Measurements from ENCODE around the gene KPNA4. TPM values are rescaled to one million over a fixed set of nuclear protein-coding genes. Genes with fewer than 3 reads are reported as not detected.

KPNA4 gene
- total and polyA plus RNA-seq, 2 donors (not counting 3 experiments of a cell fraction or from before 2014, with no cell fraction given) = 12.2 to 70.1 TPM

DNA sequence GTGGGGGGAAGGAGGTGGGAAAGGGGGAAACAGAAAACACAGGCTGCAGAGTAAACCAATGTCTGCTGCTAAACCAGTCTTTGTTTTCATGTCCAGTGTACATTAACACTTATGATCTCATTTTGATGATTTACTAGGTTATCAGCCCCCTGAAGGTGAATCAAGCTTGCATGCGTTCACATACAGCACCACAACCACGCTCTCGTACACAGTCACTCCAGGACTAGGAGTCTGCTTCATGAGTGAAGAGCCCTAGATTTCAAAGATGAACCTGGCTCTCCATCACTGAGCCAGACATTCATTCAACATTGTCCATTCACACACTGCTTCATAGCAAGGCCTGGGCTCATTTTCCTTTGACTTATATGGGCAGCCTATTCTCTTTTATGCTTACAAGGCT is 64.0 kb downstream of the KPNA4 start:
- dilution Hi-C loops (cut with MboI; ENCODE audit: extremely low pct_ligation_motif_present, low sequenced_read_pairs) = no loop called here

DNA sequence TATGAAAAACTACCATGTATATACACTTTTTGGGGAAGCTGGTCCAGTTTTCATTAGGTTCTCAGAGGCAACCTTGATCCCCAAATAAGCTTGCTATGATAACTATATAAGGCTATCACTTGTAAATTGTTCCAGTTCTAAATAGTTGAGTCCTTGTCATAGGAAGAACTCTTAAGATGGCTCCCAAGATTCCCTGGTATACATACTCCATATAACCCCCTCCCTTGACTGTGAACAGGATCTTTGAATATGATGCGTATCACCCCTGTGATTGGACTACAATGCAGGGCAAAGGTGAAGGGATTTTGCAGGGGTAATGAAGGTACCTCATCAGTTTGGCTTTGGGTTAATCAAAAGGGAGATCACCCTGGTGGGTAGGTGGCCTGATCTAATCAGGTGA is 67.2 kb downstream of the KPNA4 start:
- Histone ChIP-seq H3K4me2 (ENCODE audit: insufficient read depth, low read length) (no peak overlapping the region), H3K9ac (replicated peaks; ENCODE audit: extremely low read depth, insufficient read depth, low read length) (no peak overlapping the region), H3K9me1 (replicated peaks; ENCODE audit: control insufficient read depth, extremely low read depth, insufficient read depth, low read length) (no peaks in the 10 kb centered on the region), H3K4me1 (ENCODE audit: control insufficient read depth, extremely low read depth, insufficient read depth, low read length) (no peaks in the 10 kb centered on the region), H2AFZ (ENCODE audit: low read depth, low read length) (no peak overlapping the region), H3K27ac (ENCODE audit: insufficient read depth, low read depth, low read length) (no peak overlapping the region), H3K9me3 (replicated peaks; ENCODE audit: control insufficient read depth, insufficient read depth, low read length) (no peaks in the 10 kb centered on the region), H4K20me1 (replicated peaks; ENCODE audit: control insufficient read depth, extremely low read depth, insufficient read depth, low read length) (no peaks in the 10 kb centered on the region), H3K36me3 (ENCODE audit: control insufficient read depth in 2 of 2, extremely low read depth in 1 of 2, insufficient read depth in 2 of 2, low read length in 2 of 2) (peaks cover 8% of the 10 kb centered on the region in 2 experiments), H3K79me2 (ENCODE audit: control insufficient read depth, insufficient read depth, low read length) (no peaks in the 10 kb centered on the region), H3K27me3 (ENCODE audit: control insufficient read depth in 2 of 2, insufficient read depth in 2 of 2, low read length in 2 of 2) (no peaks in the 10 kb centered on the region), H3K4me3 (replicated peaks in 1 of 3; ENCODE audit: insufficient read depth in 1 of 3, low read depth in 1 of 3, low read length in 3 of 3) (no peak overlapping the region)
- intact Hi-C loops (cut with micrococcal nuclease) (loop anchor here (10.0 kb wide), 1 partner anchor 447 kb away; no protein-coding TSS in a partner anchor), dilution Hi-C loops (cut with MboI; ENCODE audit: extremely low pct_ligation_motif_present, low sequenced_read_pairs) (no loop called here)
- CTCF ChIA-PET = interaction anchor here (0.7 kb wide), 1 partner anchor 10 kb away, joined by 3 read pairs; no protein-coding TSS in a partner anchor
- POLR2A ChIA-PET = no interaction called here
- BruUV-seq (replicated peaks) = no TSS peak
- TF ChIP-seq GATA2 (IDR thresholded peaks at IDR 0.05; ENCODE audit: insufficient read depth, insufficient read length, low read depth, low read length) (no peak), EZH2 (IDR thresholded peaks at IDR 0.05; ENCODE audit: borderline replicate concordance, low read depth, low read length, severe bottlenecking) (no peak), FOS (IDR thresholded peaks at IDR 0.05; ENCODE audit: borderline replicate concordance, insufficient read depth, low read length) (no peak), MYC (IDR thresholded peaks at IDR 0.05; ENCODE audit: low read depth, low read length) (no peak), POLR2AphosphoS5 (IDR thresholded peaks at IDR 0.05; ENCODE audit: insufficient read depth, low read depth, low read length) (no peak), JUN (IDR thresholded peaks at IDR 0.05; ENCODE audit: borderline replicate concordance, insufficient read depth, insufficient read length, low read depth) (no peak), POLR2A (IDR thresholded peaks at IDR 0.05; ENCODE audit: low read depth, low read length) (no peak)
- TF ChIP-seq, protein P1, sequence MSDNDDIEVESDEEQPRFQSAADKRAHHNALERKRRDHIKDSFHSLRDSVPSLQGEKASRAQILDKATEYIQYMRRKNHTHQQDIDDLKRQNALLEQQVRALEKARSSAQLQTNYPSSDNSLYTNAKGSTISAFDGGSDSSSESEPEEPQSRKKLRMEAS (IDR thresholded peaks at IDR 0.05; ENCODE audit: insufficient read depth, insufficient read length) = no peak
- TF ChIP-seq, protein P2, sequence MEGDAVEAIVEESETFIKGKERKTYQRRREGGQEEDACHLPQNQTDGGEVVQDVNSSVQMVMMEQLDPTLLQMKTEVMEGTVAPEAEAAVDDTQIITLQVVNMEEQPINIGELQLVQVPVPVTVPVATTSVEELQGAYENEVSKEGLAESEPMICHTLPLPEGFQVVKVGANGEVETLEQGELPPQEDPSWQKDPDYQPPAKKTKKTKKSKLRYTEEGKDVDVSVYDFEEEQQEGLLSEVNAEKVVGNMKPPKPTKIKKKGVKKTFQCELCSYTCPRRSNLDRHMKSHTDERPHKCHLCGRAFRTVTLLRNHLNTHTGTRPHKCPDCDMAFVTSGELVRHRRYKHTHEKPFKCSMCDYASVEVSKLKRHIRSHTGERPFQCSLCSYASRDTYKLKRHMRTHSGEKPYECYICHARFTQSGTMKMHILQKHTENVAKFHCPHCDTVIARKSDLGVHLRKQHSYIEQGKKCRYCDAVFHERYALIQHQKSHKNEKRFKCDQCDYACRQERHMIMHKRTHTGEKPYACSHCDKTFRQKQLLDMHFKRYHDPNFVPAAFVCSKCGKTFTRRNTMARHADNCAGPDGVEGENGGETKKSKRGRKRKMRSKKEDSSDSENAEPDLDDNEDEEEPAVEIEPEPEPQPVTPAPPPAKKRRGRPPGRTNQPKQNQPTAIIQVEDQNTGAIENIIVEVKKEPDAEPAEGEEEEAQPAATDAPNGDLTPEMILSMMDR (IDR thresholded peaks at IDR 0.05; ENCODE audit: extremely low read depth in 1 of 2, insufficient read depth in 1 of 2, low read depth in 1 of 2, low read length in 2 of 2) = no peak
- FAIRE-seq (no peak), DNase-seq (ENCODE audit: low read depth, low spot score) (no peak)

More for the DNA sequence above, 64.0 kb downstream of the KPNA4 start:
- no peaks in the 10 kb centered on the region for H3K9me1 ChIP-seq (replicated peaks; ENCODE audit: control insufficient read depth, extremely low read depth, insufficient read depth, low read length)
- POLR2A ChIA-PET = no interaction called here
- CTCF ChIA-PET = no interaction called here
- no peaks in the 10 kb centered on the region for H3K79me2 ChIP-seq (ENCODE audit: control insufficient read depth, insufficient read depth, low read length)
- no peak for FAIRE-seq
- H3K4me1 ChIP-seq (ENCODE audit: control insufficient read depth, extremely low read depth, insufficient read depth, low read length) = no peaks in the 10 kb centered on the region
- BruUV-seq (replicated peaks) = TSS peak; percentile 45
- H3K4me2 ChIP-seq (ENCODE audit: insufficient read depth, low read length) = no peak overlapping the region
- no peaks in the 10 kb centered on the region for H3K9me3 ChIP-seq (replicated peaks; ENCODE audit: control insufficient read depth, insufficient read depth, low read length)
- no peak overlapping the region for H2AFZ ChIP-seq (ENCODE audit: low read depth, low read length)
- no peak overlapping the region for H3K4me3 ChIP-seq (replicated peaks in 1 of 3; ENCODE audit: insufficient read depth in 1 of 3, low read depth in 1 of 3, low read length in 3 of 3)
- H3K27me3 ChIP-seq (ENCODE audit: control insufficient read depth in 2 of 2, insufficient read depth in 2 of 2, low read length in 2 of 2) = no peaks in the 10 kb centered on the region
- no peak overlapping the region for H3K27ac ChIP-seq (ENCODE audit: insufficient read depth, low read depth, low read length)
- TF ChIP-seq FOS (IDR thresholded peaks at IDR 0.05; ENCODE audit: borderline replicate concordance, insufficient read depth, low read length) (no peak), POLR2A (IDR thresholded peaks at IDR 0.05; ENCODE audit: low read depth, low read length) (no peak)
- H3K9ac ChIP-seq (replicated peaks; ENCODE audit: extremely low read depth, insufficient read depth, low read length) = no peak overlapping the region
- peaks cover 8% of the 10 kb centered on the region in 2 experiments for H3K36me3 ChIP-seq (ENCODE audit: control insufficient read depth in 2 of 2, extremely low read depth in 1 of 2, insufficient read depth in 2 of 2, low read length in 2 of 2)
- intact Hi-C loops (cut with micrococcal nuclease) = no loop called here
- no peaks in the 10 kb centered on the region for H4K20me1 ChIP-seq (replicated peaks; ENCODE audit: control insufficient read depth, extremely low read depth, insufficient read depth, low read length)
- no peak for DNase-seq (ENCODE audit: low read depth, low spot score)
